22Rv1 (cell line): ENCODE measurements around the gene LIN52.
"Not testable (repeated sequence)": the region's sequence is repeated elsewhere in the genome, so short reads cannot be mapped to it uniquely, and the experiment has no call there.

ENCODE experiments used
- CTCF ChIP-seq: fragments of 450-650 bp; IDR thresholded peaks from 2 replicates; pipeline ENCODE4 v1.5.1; 2017; ENCODE audit warnings: mild to moderate bottlenecking
- ZFX ChIP-seq: fragments of 450-650 bp; IDR thresholded peaks from 2 replicates; pipeline ENCODE4 v1.6.1; 2017; ENCODE audit warnings: antibody characterized with exemption, borderline replicate concordance

GRCh38 chr14:74125487-74125886, 40.7 kb downstream of the LIN52 start:
- TF ChIP-seq CTCF, ZFX: not testable (repeated sequence)
